Muscle of leg (tissue), 11 donors: ENCODE results near the gene PGM2. TPM values are rescaled to one million over a fixed set of nuclear protein-coding genes. Genes with fewer than 3 reads are reported as not detected.

Experiments used
- DNase-seq: peaks from one replicate; pipeline ENCODE4 v3.0.0; 2013
- H3K27ac ChIP-seq: one replicate; pipeline ENCODE4 v1.5.1; 2013; ENCODE audit warnings: mild to moderate bottlenecking, low read length, control low read depth
- H3K27me3 ChIP-seq: one replicate; pipeline ENCODE4 v1.6.1; 2013; ENCODE audit warnings: low read length; ENCODE audit not compliant: control insufficient read depth, insufficient read depth
- H3K36me3 ChIP-seq: one replicate; pipeline ENCODE4 v1.6.1; 2013; ENCODE audit warnings: low read length; ENCODE audit not compliant: control insufficient read depth, insufficient read depth
- H3K4me1 ChIP-seq: one replicate; pipeline ENCODE4 v1.6.1; 2013; ENCODE audit warnings: low read length; ENCODE audit not compliant: control insufficient read depth, insufficient read depth
- H3K4me3 ChIP-seq: one replicate; pipeline ENCODE4 v1.5.1; 2013; ENCODE audit warnings: low read length, control low read depth
- H3K9me3 ChIP-seq: replicated peaks from 2 replicates; pipeline ENCODE4 v1.6.1; 2013; ENCODE audit warnings: low read depth, low read length; ENCODE audit not compliant: control insufficient read depth
- WGBS: methylation state at CpG from one replicate; pipeline ENCODE4 v1.1.5; 2013; ENCODE audit warnings: missing lambda C conversion rate; ENCODE audit not compliant: insufficient coverage; 5-methylcytosine and 5-hydroxymethylcytosine counted together
- polyA plus RNA-seq, 8 donors: library from polyadenylated mRNA; unstranded; fragments of 120-200 nt; gene quantifications; one replicate each; pipeline versions ENCODE4 v1.2.1 to v1.2.3, GENCODE V29; 2013; ENCODE audit warnings: inconsistent platforms in 1 of 8, low replicate concordance in 1 of 8; ENCODE audit not compliant: insufficient read length in 8 of 8, insufficient read depth in 1 of 8
- total RNA-seq: library from RNA; stranded (reverse); fragments of 120-200 nt; gene quantifications from one replicate; pipeline ENCODE4 v1.2.4, GENCODE V29; 2013

PGM2 gene
- total and polyA plus RNA-seq, 9 donors: 8.5 to 16.6 (median 11.2) TPM

- no peaks in the 10 kb centered on the region for H3K36me3 ChIP-seq
- peaks cover 10% of the 10 kb centered on the region for H3K4me1 ChIP-seq
- H3K27me3 ChIP-seq: peaks cover 29% of the 10 kb centered on the region
- peak within 1 kb of the TSS; percentile 13 for H3K27ac ChIP-seq
- peak; percentile 43 for DNase-seq
- H3K9me3 ChIP-seq: no peaks in the 10 kb centered on the region
- WGBS: under 1% methylated on average over 32 of the region's 43 CpGs
- peak within 1 kb of the TSS; percentile 64 for H3K4me3 ChIP-seq
Observed at GRCh38 chr4:37890801-37891259, 64.3 kb downstream of the PGM2 start, which contains the start of gene TBC1D1. Gene TBC1D1 (plus strand): TSS chr4:37891084. CDS start chr4:37902096, 11,012 bp downstream.

- H3K4me3 ChIP-seq: peak overlapping the region; percentile 64
- WGBS: under 1% methylated on average over 24 of the region's 49 CpGs
- no peaks in the 10 kb centered on the region for H3K9me3 ChIP-seq
- peak; percentile 26 for DNase-seq
- H3K27ac ChIP-seq: no peak overlapping the region
- peaks cover 31% of the 10 kb centered on the region for H3K27me3 ChIP-seq
- H3K36me3 ChIP-seq: no peaks in the 10 kb centered on the region
- H3K4me1 ChIP-seq: peaks cover 10% of the 10 kb centered on the region
Observed at GRCh38 chr4:37891260-37892159, 65.0 kb downstream of the PGM2 start.

- Histone ChIP-seq H3K4me3 (no peak overlapping the region), H3K27me3 (peaks cover 28% of the 10 kb centered on the region), H3K4me1 (peaks cover 10% of the 10 kb centered on the region), H3K27ac (no peak overlapping the region), H3K9me3 (no peaks in the 10 kb centered on the region), H3K36me3 (no peaks in the 10 kb centered on the region)
- DNase-seq: peak; percentile 20
- 80% methylated on average over 2 of the region's 5 CpGs for WGBS
Observed at GRCh38 chr4:37892641-37893040, 66.2 kb downstream of the PGM2 start.

GRCh38 chr4:37893164-37893563 lies 66.7 kb downstream of the PGM2 start:
- no peaks in the 10 kb centered on the region for H3K9me3 ChIP-seq
- no peaks in the 10 kb centered on the region for H3K36me3 ChIP-seq
- peaks cover 10% of the 10 kb centered on the region for H3K4me1 ChIP-seq
- no peak overlapping the region for H3K4me3 ChIP-seq
- no peak overlapping the region for H3K27ac ChIP-seq
- H3K27me3 ChIP-seq: peaks cover 26% of the 10 kb centered on the region
- WGBS: no CpG with 5 or more reads among the region's 3 CpGs
- no peak for DNase-seq

- 100% methylated on average over 1 of the region's 7 CpGs for WGBS
- H3K27ac ChIP-seq: no peak overlapping the region
- no peaks in the 10 kb centered on the region for H3K36me3 ChIP-seq
- no peaks in the 10 kb centered on the region for H3K9me3 ChIP-seq
- no peak overlapping the region for H3K4me3 ChIP-seq
- H3K27me3 ChIP-seq: peaks cover 16% of the 10 kb centered on the region
- no peak for DNase-seq
- H3K4me1 ChIP-seq: peaks cover 5% of the 10 kb centered on the region
Observed at GRCh38 chr4:37895271-37895670, 68.8 kb downstream of the PGM2 start.

- no peak overlapping the region for H3K4me3 ChIP-seq
- no peak for DNase-seq
- no peaks in the 10 kb centered on the region for H3K36me3 ChIP-seq
- no peaks in the 10 kb centered on the region for H3K4me1 ChIP-seq
- peaks cover 12% of the 10 kb centered on the region for H3K27me3 ChIP-seq
- no peaks in the 10 kb centered on the region for H3K9me3 ChIP-seq
- H3K27ac ChIP-seq: no peak overlapping the region
Observed at GRCh38 chr4:37896206-37896860, 69.8 kb downstream of the PGM2 start.

- H3K9me3 ChIP-seq: no peaks in the 10 kb centered on the region
- H3K36me3 ChIP-seq: no peaks in the 10 kb centered on the region
- DNase-seq: no peak
- H3K4me1 ChIP-seq: no peaks in the 10 kb centered on the region
- H3K27me3 ChIP-seq: no peaks in the 10 kb centered on the region
- H3K4me3 ChIP-seq: no peak overlapping the region
- no peak overlapping the region for H3K27ac ChIP-seq
- 64% methylated on average over 6 of the region's 7 CpGs for WGBS
Observed at GRCh38 chr4:37902212-37902611, 75.7 kb downstream of the PGM2 start.

- Histone ChIP-seq H3K9me3 (no peaks in the 10 kb centered on the region), H3K4me1 (peaks cover under 1% of the 10 kb centered on the region), H3K27ac (no peak overlapping the region), H3K27me3 (no peaks in the 10 kb centered on the region), H3K36me3 (no peaks in the 10 kb centered on the region), H3K4me3 (no peak overlapping the region)
- WGBS: 78% methylated on average over 6 of the region's 9 CpGs
- no peak for DNase-seq
Observed at GRCh38 chr4:37902738-37903693, 76.5 kb downstream of the PGM2 start.

GRCh38 chr4:37903901-37904300 lies 77.4 kb downstream of the PGM2 start:
- H3K9me3 ChIP-seq: no peaks in the 10 kb centered on the region
- no peaks in the 10 kb centered on the region for H3K27me3 ChIP-seq
- DNase-seq: no peak
- H3K4me1 ChIP-seq: peaks cover 7% of the 10 kb centered on the region
- WGBS: no CpG with 5 or more reads among the region's 3 CpGs
- H3K36me3 ChIP-seq: no peaks in the 10 kb centered on the region
- no peak overlapping the region for H3K4me3 ChIP-seq
- H3K27ac ChIP-seq: no peak overlapping the region
